ENCODE data around the gene NCAM1.

DNA sequence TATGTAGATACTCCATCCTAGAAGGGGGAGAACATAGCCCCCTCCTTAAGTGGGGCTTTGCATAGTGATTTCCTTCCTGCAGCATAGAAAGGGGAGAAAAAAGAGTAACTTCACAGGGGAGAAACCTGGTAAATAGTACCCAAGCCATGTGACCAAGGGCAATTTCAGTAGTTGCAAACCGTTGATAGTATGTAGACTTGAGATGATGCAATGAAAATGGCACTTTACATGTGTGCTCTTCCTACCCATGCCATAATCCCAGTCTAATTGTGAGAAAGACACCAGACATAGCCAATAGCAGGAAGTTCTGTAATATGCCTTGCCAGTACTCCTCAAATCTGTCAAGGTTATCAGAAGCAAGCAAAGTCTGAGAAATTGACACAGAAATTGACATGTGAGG, 104.1 kb downstream of the NCAM1 start:
- TF ChIP-seq CTCF (IDR thresholded peaks at IDR 0.05) (no peak), POLR2A (IDR thresholded peaks at IDR 0.05) (no peak)

Data from right lobe of liver (tissue), 4 donors.